Esophagus muscularis mucosa (tissue), 3 donors: ENCODE data around the gene THRB.

ENCODE experiments used
- POLR2AphosphoS5 ChIP-seq, 2 donors: sonication (generic); formaldehyde crosslinking; IDR thresholded peaks; one replicate each; pipeline ENCODE4 v1.6.1; 2017; ENCODE audit warnings: antibody characterized with exemption in 2 of 2
- TF ChIP-seq, protein P1 (sequence below), 3 experiments: fragments of 200-600 bp in 2 of 3; fragments of 450-650 bp in 1 of 3; sonication (generic) in 2 of 3; IDR thresholded peaks; one replicate each; pipeline ENCODE4 v1.5.1; 2017 to 2019; ENCODE audit warnings: antibody characterized with exemption in 3 of 3, mild to moderate bottlenecking in 2 of 3, moderate library complexity in 1 of 3

GRCh38 chr3:24245056-24245455, 249.6 kb downstream of the THRB start:
- TF ChIP-seq POLR2AphosphoS5 (IDR thresholded peaks at IDR 0.05): no peak
- TF ChIP-seq, protein P1, sequence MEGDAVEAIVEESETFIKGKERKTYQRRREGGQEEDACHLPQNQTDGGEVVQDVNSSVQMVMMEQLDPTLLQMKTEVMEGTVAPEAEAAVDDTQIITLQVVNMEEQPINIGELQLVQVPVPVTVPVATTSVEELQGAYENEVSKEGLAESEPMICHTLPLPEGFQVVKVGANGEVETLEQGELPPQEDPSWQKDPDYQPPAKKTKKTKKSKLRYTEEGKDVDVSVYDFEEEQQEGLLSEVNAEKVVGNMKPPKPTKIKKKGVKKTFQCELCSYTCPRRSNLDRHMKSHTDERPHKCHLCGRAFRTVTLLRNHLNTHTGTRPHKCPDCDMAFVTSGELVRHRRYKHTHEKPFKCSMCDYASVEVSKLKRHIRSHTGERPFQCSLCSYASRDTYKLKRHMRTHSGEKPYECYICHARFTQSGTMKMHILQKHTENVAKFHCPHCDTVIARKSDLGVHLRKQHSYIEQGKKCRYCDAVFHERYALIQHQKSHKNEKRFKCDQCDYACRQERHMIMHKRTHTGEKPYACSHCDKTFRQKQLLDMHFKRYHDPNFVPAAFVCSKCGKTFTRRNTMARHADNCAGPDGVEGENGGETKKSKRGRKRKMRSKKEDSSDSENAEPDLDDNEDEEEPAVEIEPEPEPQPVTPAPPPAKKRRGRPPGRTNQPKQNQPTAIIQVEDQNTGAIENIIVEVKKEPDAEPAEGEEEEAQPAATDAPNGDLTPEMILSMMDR (IDR thresholded peaks at IDR 0.05): no peak
